Epidermal melanocyte (primary cell): ENCODE measurements around the gene ARSJ.

Experiments
- DNase-seq: peaks from one replicate; pipeline ENCODE4 v3.0.0; 2011; ENCODE audit warnings: low spot score; ENCODE audit not compliant: insufficient read length

Gene ARSJ

DNA sequence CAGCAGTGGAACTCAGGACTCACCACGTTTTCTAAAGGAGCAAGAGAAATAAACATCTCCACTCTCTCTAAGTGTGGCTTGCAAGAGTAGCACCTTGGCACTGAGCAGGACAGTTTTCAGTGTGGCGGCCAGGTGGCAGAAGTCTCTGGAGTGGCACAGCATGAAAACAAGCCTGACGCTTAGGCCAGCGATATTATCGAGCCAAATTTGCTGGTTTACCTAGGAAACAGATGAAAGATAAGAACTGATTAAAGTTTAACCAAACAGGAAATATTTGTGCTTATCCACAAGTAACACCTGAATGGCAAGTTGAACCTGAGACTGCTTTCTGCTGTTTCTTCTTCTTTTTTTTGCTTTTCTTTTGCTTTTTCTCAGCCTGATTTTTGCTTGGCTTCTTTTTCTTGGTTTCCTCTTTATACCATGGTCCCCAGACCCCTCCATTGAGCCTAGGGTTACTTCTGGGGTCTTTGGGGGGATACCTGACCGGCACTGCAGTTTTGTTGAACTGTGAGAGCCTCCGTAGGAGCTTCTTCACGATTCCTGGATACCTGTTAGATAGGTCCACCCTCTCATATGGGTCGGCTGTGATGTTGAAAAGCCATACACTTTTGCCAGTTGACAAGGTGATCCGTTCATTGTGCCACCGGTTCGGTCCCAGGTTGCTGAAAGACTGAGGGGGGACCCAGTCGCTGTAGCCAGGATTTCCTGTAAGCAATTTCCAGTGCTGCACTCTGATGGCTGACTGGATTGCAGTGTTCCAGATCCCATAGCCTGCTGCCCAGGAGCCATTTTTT is 77.3 kb downstream of the ARSJ start:
- no peak for DNase-seq

- DNase-seq, result no peak
Measured at GRCh38 chr4:113899271-113900070, 80.0 kb downstream of the ARSJ start.

DNA sequence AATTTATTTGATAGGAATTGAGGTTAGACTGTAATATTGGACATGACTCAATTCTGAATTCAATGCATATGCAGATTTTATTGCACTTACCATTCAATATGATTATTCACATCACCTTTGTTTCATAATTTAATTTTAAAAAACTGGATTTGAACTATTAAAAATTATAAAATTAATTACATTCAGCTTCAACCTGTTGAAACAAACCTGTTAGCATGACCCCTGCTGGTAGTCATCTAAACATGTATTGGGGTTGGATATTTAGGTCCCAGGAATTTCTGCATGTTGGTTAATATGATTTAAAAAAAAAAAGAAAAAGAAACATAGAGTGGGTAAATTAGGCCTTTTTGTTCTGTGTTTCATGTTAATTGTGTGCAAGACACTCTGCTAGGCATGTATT is 85.9 kb downstream of the ARSJ start:
- no peak for DNase-seq

DNA sequence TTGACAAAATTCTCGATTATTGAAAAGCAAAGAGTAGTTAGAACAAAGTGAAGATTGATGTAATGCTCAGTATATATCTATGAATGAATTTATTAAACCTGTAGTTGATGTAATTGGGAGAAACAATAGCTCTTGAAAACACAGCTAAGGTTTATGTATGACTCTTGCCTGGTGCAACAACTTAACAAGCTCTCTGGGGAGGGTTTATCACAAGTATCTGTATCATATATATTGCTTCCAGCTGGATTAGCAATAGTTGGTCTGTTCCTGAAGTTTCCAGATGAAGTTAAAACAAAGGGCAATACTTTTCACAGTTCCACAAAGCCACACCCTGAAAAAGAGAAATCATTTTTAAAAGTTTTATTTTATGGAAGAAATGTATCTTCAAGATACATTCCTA is 91.4 kb downstream of the ARSJ start:
- no peak for DNase-seq

DNA sequence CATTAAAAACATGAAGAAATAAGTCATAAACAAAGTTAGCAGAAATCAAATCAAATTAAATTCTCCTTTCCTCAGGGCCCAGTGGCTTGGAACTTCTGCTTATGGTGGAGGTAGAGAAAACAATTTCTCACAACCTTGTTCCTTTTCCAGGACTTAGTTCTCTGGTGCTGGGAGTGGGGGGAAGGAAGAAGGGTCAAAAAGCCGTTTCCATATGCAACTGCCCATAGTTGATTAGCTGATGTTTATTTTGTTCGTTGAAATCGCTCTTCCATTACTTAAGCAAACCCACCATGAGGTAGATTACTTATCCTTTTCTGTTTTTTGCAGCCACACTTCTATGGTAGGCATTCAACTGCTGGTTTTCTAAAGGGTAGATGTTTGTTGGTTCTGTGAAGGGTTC is 94.2 kb downstream of the ARSJ start:
- no peak for DNase-seq

- no peak for DNase-seq
Measured at GRCh38 chr4:113884655-113885054, 94.8 kb downstream of the ARSJ start.

DNA sequence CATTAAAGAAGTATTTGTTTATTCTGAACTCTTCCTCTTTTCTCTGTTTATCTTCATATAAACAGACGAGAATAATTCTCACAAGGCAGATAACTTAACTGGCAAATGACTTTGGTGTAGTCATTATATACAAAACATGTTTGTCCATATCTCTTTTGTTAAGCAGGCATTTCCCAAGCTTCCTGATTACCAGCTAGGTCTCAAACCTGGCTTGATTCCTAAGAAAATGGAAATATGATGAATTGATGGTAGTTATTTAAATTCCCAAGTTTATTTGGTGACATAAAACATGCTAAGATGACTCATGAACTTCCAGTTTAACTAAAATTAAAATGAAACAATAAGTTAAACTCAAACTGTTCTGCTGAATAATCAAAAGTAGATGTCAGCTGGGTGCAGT is 96.8 kb downstream of the ARSJ start:
- no peak for DNase-seq

- no peak for DNase-seq
Measured at GRCh38 chr4:113881256-113881655, 98.2 kb downstream of the ARSJ start.

DNA sequence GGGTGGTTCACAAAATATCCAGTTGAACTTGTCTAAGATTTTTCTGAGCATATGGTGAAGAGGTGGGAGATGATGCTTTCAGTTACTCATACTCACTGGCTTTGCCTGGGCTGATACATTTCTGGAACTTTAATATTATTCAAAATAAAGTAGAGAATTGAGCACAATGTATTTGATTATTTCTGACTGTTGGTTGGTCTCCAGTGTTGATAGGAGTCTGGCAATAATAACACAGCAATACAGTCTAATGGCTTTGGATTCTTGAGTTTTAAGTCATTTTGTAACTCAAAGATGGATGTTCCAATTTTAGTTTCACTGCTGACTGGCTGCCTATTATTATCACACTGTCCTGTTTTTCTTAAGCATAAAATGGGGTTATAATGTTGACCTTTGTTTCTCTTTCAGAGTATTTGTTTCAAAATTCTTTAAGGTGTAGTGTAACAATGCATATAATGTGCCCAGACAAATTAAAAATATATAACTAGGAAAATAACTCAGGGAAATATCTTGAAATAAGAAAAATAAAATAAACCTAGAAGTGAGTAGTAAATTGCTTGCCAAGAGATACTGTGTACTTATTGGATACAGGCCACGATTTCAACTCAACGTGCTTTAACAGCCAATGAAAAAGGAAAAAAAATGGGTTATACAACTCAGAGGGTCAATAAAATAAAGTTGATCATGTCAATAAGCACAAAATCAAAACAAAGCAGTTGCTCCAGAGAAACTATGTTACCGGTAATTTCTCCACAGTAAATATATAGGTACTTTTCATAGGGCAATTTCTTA is 99.0 kb downstream of the ARSJ start:
- no peak for DNase-seq

DNA sequence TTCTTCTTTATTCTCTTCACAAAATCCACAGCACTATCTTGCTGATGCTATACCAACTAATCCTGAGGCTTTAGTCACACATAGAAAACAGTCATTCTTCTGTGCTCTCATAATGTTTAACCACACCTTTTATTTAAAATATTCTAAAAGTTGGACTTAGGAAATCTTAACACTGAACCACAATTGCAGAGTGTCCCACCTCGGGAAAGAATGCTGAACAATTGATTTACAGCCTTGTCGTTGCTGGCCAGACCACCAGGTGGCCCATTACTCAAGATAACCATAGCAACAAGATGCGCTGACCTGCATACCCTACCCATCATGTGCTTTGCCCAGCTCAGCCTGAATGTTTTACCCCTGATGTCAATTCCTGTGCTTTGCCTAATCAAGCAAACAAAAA is 100.8 kb downstream of the ARSJ start:
- no peak for DNase-seq

DNA sequence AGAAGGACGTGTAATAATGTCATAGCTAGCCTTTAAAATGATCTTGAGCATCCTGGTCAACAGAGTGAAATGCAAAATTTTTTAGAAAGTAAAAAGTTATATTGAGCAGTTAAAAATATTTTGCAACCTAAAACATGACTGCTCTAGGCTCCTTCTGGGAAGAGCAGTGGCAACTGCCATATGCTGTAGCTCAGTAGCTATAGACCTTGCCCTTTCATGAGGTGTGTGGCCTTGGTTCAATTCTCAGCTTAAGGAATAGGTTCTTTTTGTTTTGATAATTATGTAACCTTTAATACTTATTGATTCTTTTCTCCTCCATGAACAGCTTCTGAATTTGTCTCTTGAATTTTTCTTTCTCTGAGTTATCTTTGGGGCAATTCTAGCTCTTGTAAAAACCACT is 105.0 kb downstream of the ARSJ start:
- DNase-seq, result no peak

DNA sequence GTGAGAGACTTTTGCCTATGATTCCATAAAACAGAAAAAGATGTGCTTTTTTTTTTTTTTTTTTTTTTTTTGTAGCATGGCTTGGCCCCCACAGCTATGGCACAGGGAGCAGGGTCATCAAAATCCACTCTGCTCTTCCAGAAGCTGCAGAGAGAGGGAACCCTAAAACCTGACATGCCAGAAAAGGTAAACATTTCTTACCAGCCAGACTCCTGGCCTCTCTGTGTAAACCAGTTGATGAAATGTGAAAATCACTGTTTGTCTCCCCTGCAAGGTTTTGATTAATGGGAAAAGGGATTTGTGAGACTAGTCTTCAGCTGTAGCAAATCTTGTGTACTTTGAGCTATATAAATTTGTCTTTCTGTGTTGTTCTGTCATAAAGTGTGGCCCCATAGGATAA is 105.9 kb downstream of the ARSJ start:
- no peak for DNase-seq

GRCh38 chr4:113872426-113873260 is 106.8 kb downstream of the ARSJ start:
- no peak for DNase-seq

DNA sequence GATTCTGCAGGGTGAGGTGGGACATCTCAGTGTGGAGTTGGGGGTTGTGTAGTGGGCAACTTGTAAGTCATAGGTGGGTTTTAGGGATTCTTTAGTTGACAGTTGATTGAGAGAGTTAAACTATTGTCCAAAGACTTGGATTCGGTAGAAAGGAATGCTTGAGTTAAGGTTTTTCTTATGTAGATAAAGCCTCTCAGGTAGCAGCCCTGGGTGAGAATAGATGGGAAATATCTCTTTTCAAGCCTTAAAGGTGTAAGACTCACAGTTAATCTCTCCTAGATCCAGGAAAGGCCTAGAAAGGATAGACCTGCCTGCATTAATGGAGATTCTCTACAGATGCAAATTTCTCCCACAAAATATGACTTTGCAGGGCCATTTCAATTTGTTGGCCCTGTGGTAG is 108.4 kb downstream of the ARSJ start:
- DNase-seq, result no peak

DNA sequence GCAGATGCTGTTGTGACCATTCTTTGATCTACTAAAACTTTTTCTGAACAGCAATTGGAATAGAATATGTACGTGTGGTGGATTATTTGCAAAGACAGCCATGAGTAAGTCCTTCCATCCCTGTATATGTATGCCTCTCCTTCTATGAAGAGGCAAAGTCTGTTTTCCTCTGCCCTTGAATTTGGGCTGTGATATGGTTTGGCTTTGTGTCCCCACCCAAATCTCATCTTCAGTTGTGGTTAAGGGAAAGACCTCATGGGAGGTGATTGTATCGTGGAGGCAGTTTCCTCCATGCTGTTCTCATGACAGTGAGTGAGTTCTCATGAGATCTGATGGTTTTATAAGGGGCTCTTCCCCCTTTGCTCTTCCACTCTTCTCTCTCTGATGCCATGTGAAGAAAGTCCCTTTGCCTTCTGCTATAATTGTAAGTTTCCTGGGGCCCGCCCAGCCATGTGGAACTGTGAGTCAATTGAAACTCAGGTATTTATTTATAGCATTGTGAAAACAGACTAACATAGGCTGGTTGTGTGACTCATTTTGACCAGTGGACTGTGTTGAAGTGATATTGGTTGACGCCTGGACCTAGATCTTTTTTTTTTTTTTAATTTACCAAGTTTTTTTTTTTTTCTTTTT is 109.6 kb downstream of the ARSJ start:
- DNase-seq, result no peak

- DNase-seq, result no peak
Measured at GRCh38 chr4:113866611-113867010, 112.8 kb downstream of the ARSJ start.

GRCh38 chr4:113858924-113859323 is 120.5 kb downstream of the ARSJ start:
- no peak for DNase-seq

DNA sequence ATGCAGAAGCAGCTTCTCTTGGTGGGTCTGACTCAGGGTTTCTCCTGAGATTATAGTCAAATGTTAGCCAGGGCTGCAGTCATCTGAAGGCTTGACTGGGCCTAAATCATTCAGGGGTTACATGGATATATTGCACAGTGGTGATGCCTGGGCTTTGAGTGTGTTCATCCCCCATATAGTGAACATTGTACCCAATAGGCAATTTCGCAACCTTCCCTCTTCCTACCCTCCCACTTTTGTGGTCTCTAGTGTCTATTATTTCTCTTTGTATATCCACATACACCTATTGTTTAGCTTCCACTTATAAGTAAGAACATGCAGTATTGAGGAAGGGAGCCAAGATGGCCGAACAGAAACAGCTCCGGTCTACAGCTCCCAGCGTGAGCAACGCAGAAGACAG is 127.6 kb downstream of the ARSJ start:
- DNase-seq, result no peak
